H1 (cell line): ENCODE measurements around the gene ME3. TPM values are rescaled to one million over a fixed set of nuclear protein-coding genes. Genes with fewer than 3 reads are reported as not detected.

Source experiments
- CTCF ChIA-PET: fragments of 300-600 bp; sonication (Branson Sonifier 250); formaldehyde crosslinking; loops from one replicate; lab custom pipeline; 2021; ENCODE audit not compliant: partially characterized antibody; lab: Charles Lee
- POLR2A ChIA-PET: fragments of 300-600 bp; sonication (Branson Sonifier 250); formaldehyde crosslinking; loops from one replicate; lab custom pipeline; 2021; ENCODE audit warnings: inconsistent platforms; ENCODE audit not compliant: partially characterized antibody; lab: Charles Lee
- DNase-seq, 2 experiments: peaks; one replicate each; pipeline versions ENCODE4 v3.0.0 to v3.0.0-alpha.2; 2010 to 2022; ENCODE audit warnings: low spot score in 2 of 2, low read depth in 1 of 2, mixed read lengths in 1 of 2
- FAIRE-seq: peaks from 2 replicates; lab custom pipeline; 2011; peaks lifted over from hg19 to GRCh38; lab: Jason Lieb, UNC
- H2AFZ ChIP-seq: 2 replicates; pipeline ENCODE4 v1.8.1; 2012; ENCODE audit warnings: low read length, inconsistent platforms
- H2AK5ac ChIP-seq: 2 replicates; pipeline ENCODE4 v1.6.1; 2013; ENCODE audit warnings: low read depth, low read length
- H2BK120ac ChIP-seq: replicated peaks from 2 replicates; pipeline ENCODE3; 2013; ENCODE audit warnings: low read depth, low read length, inconsistent platforms
- H2BK12ac ChIP-seq: 2 replicates; pipeline ENCODE4 v1.6.1; 2013; ENCODE audit warnings: low read depth, low read length
- H2BK15ac ChIP-seq: 2 replicates; pipeline ENCODE4 v1.6.1; 2013; ENCODE audit warnings: low read length
- H2BK20ac ChIP-seq: 2 replicates; pipeline ENCODE4 v1.6.1; 2013; ENCODE audit warnings: low read length
- H2BK5ac ChIP-seq: 2 replicates; pipeline ENCODE4 v1.6.1; 2013; ENCODE audit warnings: low read depth, low read length
- H3K14ac ChIP-seq: 2 replicates; pipeline ENCODE4 v1.6.1; 2013; ENCODE audit warnings: inconsistent platforms; ENCODE audit not compliant: insufficient read length
- H3K18ac ChIP-seq: 2 replicates; pipeline ENCODE4 v1.6.1; 2013; ENCODE audit warnings: low read length; ENCODE audit errors: extremely low read depth
- H3K23ac ChIP-seq: 2 replicates; pipeline ENCODE4 v1.6.1; 2013; ENCODE audit warnings: inconsistent platforms; ENCODE audit not compliant: insufficient read length
- H3K23me2 ChIP-seq: 2 replicates; pipeline ENCODE4 v1.6.1; 2013; ENCODE audit warnings: low read depth, low read length
- H3K27ac ChIP-seq: 2 replicates; pipeline ENCODE4 v1.6.1; 2011; ENCODE audit warnings: low read depth, low read length, inconsistent platforms
- H3K27me3 ChIP-seq, 4 experiments: replicated peaks in 1 of 4; 1 replicate in 1 of 4; 2 replicates in 3 of 4; pipeline versions ENCODE4 v1.6.1 to v1.8.1; 2011 to 2013; ENCODE audit warnings: low read length in 3 of 4, mild to moderate bottlenecking in 3 of 4, inconsistent platforms in 2 of 4, mixed read lengths in 2 of 4, moderate library complexity in 1 of 4; ENCODE audit not compliant: control insufficient read depth in 3 of 4, insufficient read depth in 3 of 4; ENCODE audit errors: extremely low read depth in 1 of 4
- H3K36me3 ChIP-seq, 4 experiments: 2 replicates each; pipeline versions ENCODE4 v1.6.1 to v1.8.1; 2011 to 2013; ENCODE audit warnings: mild to moderate bottlenecking in 4 of 4, low read length in 3 of 4, moderate library complexity in 2 of 4, control low read depth in 1 of 4, inconsistent platforms in 1 of 4; ENCODE audit not compliant: insufficient read depth in 4 of 4, control insufficient read depth in 2 of 4
- H3K4ac ChIP-seq: replicated peaks from 2 replicates; pipeline ENCODE3; 2013; ENCODE audit warnings: low read length, low read depth, mixed read lengths, inconsistent platforms; ENCODE audit not compliant: insufficient read length
- H3K4me1 ChIP-seq, 4 experiments: replicated peaks in 1 of 4; 1 replicate in 1 of 4; 2 replicates in 3 of 4; pipeline versions ENCODE4 v1.6.1 to v1.8.1; 2011 to 2013; ENCODE audit warnings: low read length in 3 of 4, inconsistent platforms in 2 of 4, mixed read lengths in 1 of 4; ENCODE audit not compliant: insufficient read depth in 4 of 4, control insufficient read depth in 3 of 4
- H3K4me2 ChIP-seq, 2 experiments: 2 replicates each; pipeline versions ENCODE4 v1.6.1 to v1.8.1; 2011 to 2013; ENCODE audit warnings: low read depth in 2 of 2, low read length in 2 of 2, control low read depth in 1 of 2, inconsistent platforms in 1 of 2, mild to moderate bottlenecking in 1 of 2; ENCODE audit not compliant: insufficient read depth in 1 of 2
- H3K4me3 ChIP-seq, 4 experiments: fragments of 200-600, 300-600 bp in 1 of 4; sonication (generic), shearing (Covaris generic), sonication (Bioruptor Twin) in 1 of 4; 2 replicates each; pipeline versions ENCODE4 v1.5.1 to v1.8.1; 2011 to 2016; ENCODE audit warnings: low read length in 4 of 4, low read depth in 3 of 4, control low read depth in 2 of 4, inconsistent platforms in 2 of 4, mild to moderate bottlenecking in 2 of 4, mixed read lengths in 1 of 4, moderate library complexity in 1 of 4; ENCODE audit not compliant: insufficient read depth in 2 of 4; ENCODE audit errors: extremely low read depth in 1 of 4
- H3K56ac ChIP-seq: replicated peaks from 2 replicates; pipeline ENCODE3; 2013; ENCODE audit warnings: low read depth, mild to moderate bottlenecking, mixed read lengths, low read length, inconsistent platforms; ENCODE audit not compliant: insufficient read length
- H3K79me1 ChIP-seq: 2 replicates; pipeline ENCODE4 v1.6.1; 2013; ENCODE audit warnings: low read depth, low read length, control low read depth
- H3K79me2 ChIP-seq, 2 experiments: 2 replicates each; pipeline versions ENCODE4 v1.6.1 to v1.8.1; 2012 to 2013; ENCODE audit warnings: low read length in 2 of 2, mild to moderate bottlenecking in 2 of 2, inconsistent platforms in 1 of 2; ENCODE audit not compliant: insufficient read depth in 2 of 2, control insufficient read depth in 1 of 2
- H3K9ac ChIP-seq, 4 experiments: replicated peaks in 1 of 4; 1 replicate in 1 of 4; 2 replicates in 3 of 4; pipeline versions ENCODE4 v1.6.1 to v1.8.1; 2011 to 2013; ENCODE audit warnings: low read depth in 3 of 4, low read length in 3 of 4, control low read depth in 2 of 4, mild to moderate bottlenecking in 2 of 4, moderate library complexity in 2 of 4, inconsistent platforms in 1 of 4; ENCODE audit errors: extremely low read depth in 1 of 4
- H3K9me3 ChIP-seq, 2 experiments: 2 replicates each; pipeline versions ENCODE4 v1.6.1 to v1.8.1; 2012 to 2013; ENCODE audit warnings: mild to moderate bottlenecking in 2 of 2, moderate library complexity in 2 of 2, control low read depth in 1 of 2, inconsistent platforms in 1 of 2, low read depth in 1 of 2, low read length in 1 of 2, mixed read lengths in 1 of 2; ENCODE audit not compliant: insufficient read depth in 2 of 2
- H4K20me1 ChIP-seq, 2 experiments: replicated peaks in 1 of 2; 2 replicates each; pipeline versions ENCODE3 to v1.8.1; 2011 to 2013; ENCODE audit warnings: inconsistent platforms in 2 of 2, low read length in 2 of 2, mild to moderate bottlenecking in 1 of 2; ENCODE audit not compliant: insufficient read depth in 2 of 2, control insufficient read depth in 1 of 2
- H4K5ac ChIP-seq: 2 replicates; pipeline ENCODE4 v1.6.1; 2013; ENCODE audit warnings: low read length, low read depth, mixed read lengths, inconsistent platforms; ENCODE audit not compliant: insufficient read length
- H4K8ac ChIP-seq: 2 replicates; pipeline ENCODE4 v1.8.0; 2013; ENCODE audit warnings: mild to moderate bottlenecking, moderate library complexity, low read length, inconsistent platforms; ENCODE audit not compliant: insufficient read depth; ENCODE audit errors: extremely low read depth
- H4K91ac ChIP-seq: replicated peaks from 2 replicates; pipeline ENCODE3; 2013; ENCODE audit warnings: low read length, mixed read lengths, inconsistent platforms; ENCODE audit not compliant: insufficient read length
- BACH1 ChIP-seq: IDR thresholded peaks from 2 replicates; pipeline ENCODE4 v1.6.1; 2012; ENCODE audit warnings: low read length, improper control_type of control experiment
- BRCA1 ChIP-seq: IDR thresholded peaks from 2 replicates; pipeline ENCODE4 v1.6.1; 2012; ENCODE audit warnings: low read depth, low read length, improper control_type of control experiment
- CBX8 ChIP-seq: fragments of 300-800, 300-1000 bp; sonication (generic); IDR thresholded peaks from 2 replicates; pipeline ENCODE4 v1.7.1; 2016; ENCODE audit warnings: low read depth, low read length, borderline replicate concordance
- CHD2 ChIP-seq: IDR thresholded peaks from 2 replicates; pipeline ENCODE4 v1.6.1; 2012; ENCODE audit warnings: low read length, improper control_type of control experiment
- CREB1 ChIP-seq: IDR thresholded peaks from 2 replicates; pipeline ENCODE4 v1.6.1; 2012; ENCODE audit warnings: inconsistent platforms
- EP300 ChIP-seq, 2 experiments: IDR thresholded peaks; 1 replicate in 1 of 2; 2 replicates in 1 of 2; pipeline ENCODE4 v1.6.1; 2011 to 2012; ENCODE audit warnings: low read depth in 2 of 2, low read length in 2 of 2, mild to moderate bottlenecking in 2 of 2, borderline replicate concordance in 1 of 2, inconsistent platforms in 1 of 2, moderate library complexity in 1 of 2
- JUND ChIP-seq: IDR thresholded peaks from 2 replicates; pipeline ENCODE4 v1.6.1; 2011; ENCODE audit warnings: mild to moderate bottlenecking, improper control_type of control experiment, low read length
- NRF1 ChIP-seq: IDR thresholded peaks from 2 replicates; pipeline ENCODE4 v1.6.1; 2011; ENCODE audit warnings: mild to moderate bottlenecking, low read depth, low read length, improper control_type of control experiment
- POLR2AphosphoS5 ChIP-seq: IDR thresholded peaks from 2 replicates; pipeline ENCODE4 v1.6.1; 2011; ENCODE audit warnings: low read depth, low read length
- RAD21 ChIP-seq, 2 experiments: IDR thresholded peaks in 1 of 2; conservative IDR thresholded peaks in 1 of 2; 2 replicates each; pipeline ENCODE4 v1.6.1; 2011; ENCODE audit warnings: low read depth in 2 of 2, low read length in 2 of 2, improper control_type of control experiment in 1 of 2, inconsistent platforms in 1 of 2, mild to moderate bottlenecking in 1 of 2, moderate library complexity in 1 of 2
- RBBP5 ChIP-seq: IDR thresholded peaks from 2 replicates; pipeline ENCODE4 v1.7.1; 2012; ENCODE audit warnings: low read depth, mild to moderate bottlenecking, inconsistent platforms, low read length, moderate library complexity, borderline replicate concordance
- RNF2 ChIP-seq: fragments of 200-900, 300-1000 bp; sonication (generic); IDR thresholded peaks from 2 replicates; pipeline ENCODE4 v1.7.1; 2016; ENCODE audit warnings: borderline replicate concordance, low read depth, mild to moderate bottlenecking, antibody characterized with exemption, low read length; ENCODE audit not compliant: poor library complexity, severe bottlenecking; ENCODE audit errors: missing control alignments
- RXRA ChIP-seq: IDR thresholded peaks from 2 replicates; pipeline ENCODE4 v1.6.1; 2011; ENCODE audit warnings: low read depth, mild to moderate bottlenecking, low read length, moderate library complexity; ENCODE audit not compliant: insufficient read depth
- SP4 ChIP-seq: IDR thresholded peaks from 2 replicates; pipeline ENCODE4 v1.6.1; 2012; ENCODE audit warnings: low read length, inconsistent platforms
- polyA plus RNA-seq, 7 experiments: library from polyadenylated mRNA; depleted of rRNA in 3 of 7; stranded (reverse) in 5 of 7; unstranded in 2 of 7; fragments of >200 nt in 5 of 7; fragments of 200-250 nt in 2 of 7; gene quantifications; 1 replicate in 5 of 7; 2 replicates in 1 of 7; 4 replicates in 1 of 7; pipeline versions ENCODE4 v1.2.1 to v1.2.3, GENCODE V29; 2011 to 2013; ENCODE audit warnings: missing spikeins in 2 of 7, mixed read lengths in 2 of 7
- total RNA-seq: library from RNA; stranded (reverse); fragmentation: NEBNext Ultra II Directional; extraction: Animal tissue kit (Norgen Biotek cat#: 25700); gene quantifications from 2 replicates; pipeline ENCODE4 v1.2.1, GENCODE V29; 2021
- TF ChIP-seq, protein P1 (sequence below): IDR thresholded peaks from 2 replicates; pipeline ENCODE4 v1.6.1; 2011; ENCODE audit warnings: low read depth, mild to moderate bottlenecking, low read length; ENCODE audit not compliant: insufficient read depth

Gene ME3
- total and polyA plus RNA-seq, 2 of the 8 experiments (the other 6 are each of a cell fraction or from before 2014, with no cell fraction given), result 1.5 to 2.8 TPM

GRCh38 chr11:86617502-86617901, 54.9 kb downstream of the ME3 start:
- H3K56ac ChIP-seq, result no peak overlapping the region
- CTCF ChIA-PET, result interaction anchor here (0.7 to 7.1 kb wide), 6 partner anchors 9 to 76 kb away, joined by 3 to 54 read pairs (median 6); no protein-coding TSS in a partner anchor
- TF ChIP-seq RXRA (no peak), POLR2AphosphoS5 (no peak), BRCA1 (no peak), RAD21 (IDR thresholded peaks at IDR 0.05 in 1 of 2, conservative IDR thresholded peaks at IDR 0.05 in 1 of 2; ENCODE audit: low read depth in 2 of 2, low read length in 2 of 2) (no peak), BACH1 (no peak), NRF1 (no peak), JUND (no peak), RNF2 (no peak), CREB1 (no peak), RBBP5 (no peak), SP4 (no peak), EP300 (IDR thresholded peaks at IDR 0.05; ENCODE audit: borderline replicate concordance in 1 of 2, low read depth in 2 of 2, low read length in 2 of 2) (no peak), CBX8 (no peak), CHD2 (no peak)
- TF ChIP-seq, protein P1, sequence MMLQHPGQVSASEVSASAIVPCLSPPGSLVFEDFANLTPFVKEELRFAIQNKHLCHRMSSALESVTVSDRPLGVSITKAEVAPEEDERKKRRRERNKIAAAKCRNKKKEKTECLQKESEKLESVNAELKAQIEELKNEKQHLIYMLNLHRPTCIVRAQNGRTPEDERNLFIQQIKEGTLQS, result no peak

More at GRCh38 chr11:86617502-86617901, 54.9 kb downstream of the ME3 start:
- Histone ChIP-seq H3K9me3 (no peaks in the 10 kb centered on the region), H3K36me3 (no peaks in the 10 kb centered on the region), H3K27me3 (no peaks in the 10 kb centered on the region), H3K23me2 (no peaks in the 10 kb centered on the region), H3K9ac (no peak overlapping the region), H3K79me2 (no peaks in the 10 kb centered on the region), H3K18ac (no peak overlapping the region), H4K20me1 (no peaks in the 10 kb centered on the region), H3K4me3 (no peak overlapping the region), H3K4me2 (no peak overlapping the region), H2BK12ac (no peak overlapping the region), H3K23ac (no peak overlapping the region), H2BK120ac (no peak overlapping the region), H4K91ac (no peak overlapping the region), H4K8ac (no peak overlapping the region), H2AFZ (no peak overlapping the region), H2BK5ac (no peak overlapping the region), H2BK20ac (no peak overlapping the region), H2AK5ac (no peak overlapping the region), H3K4ac (no peak overlapping the region), H3K79me1 (no peaks in the 10 kb centered on the region), H3K4me1 (peaks cover 0 to 3% (median 1%) of the 10 kb centered on the region in 4 experiments; a peak in 2 of 7 replicates), H4K5ac (no peak overlapping the region), H2BK15ac (no peak overlapping the region), H3K27ac (no peak overlapping the region), H3K14ac (no peak overlapping the region)
- FAIRE-seq, result no peak
- no peak for DNase-seq
- POLR2A ChIA-PET, result no interaction called here
